SJCRH30 (cell line): ENCODE data around the gene TMEM44. TPM values are rescaled to one million over a fixed set of nuclear protein-coding genes. Genes with fewer than 3 reads are reported as not detected.

Source experiments
- DNase-seq, 2 experiments: peaks; one replicate each; pipeline ENCODE4 v3.0.0-alpha.2; 2015 to 2020
- H3K27ac ChIP-seq: fragments of 250-450 bp; sonication (Bioruptor Pico); 2 replicates; pipeline ENCODE4 v1.5.1; 2020; ENCODE audit warnings: mild to moderate bottlenecking, moderate library complexity
- H3K27me3 ChIP-seq: fragments of 250-450 bp; sonication (Bioruptor Pico); 2 replicates; pipeline ENCODE4 v1.5.1; 2020; ENCODE audit warnings: mild to moderate bottlenecking, moderate library complexity
- H3K36me3 ChIP-seq: fragments of 250-450 bp; sonication (Bioruptor Pico); 2 replicates; pipeline ENCODE4 v1.5.1; 2020; ENCODE audit warnings: mild to moderate bottlenecking, moderate library complexity
- H3K4me1 ChIP-seq: fragments of 250-450 bp; sonication (Bioruptor Pico); 2 replicates; pipeline ENCODE4 v1.5.1; 2020; ENCODE audit warnings: mild to moderate bottlenecking, moderate library complexity
- H3K4me3 ChIP-seq: fragments of 250-450 bp; sonication (Bioruptor Pico); 2 replicates; pipeline ENCODE4 v1.5.1; 2020; ENCODE audit warnings: mild to moderate bottlenecking, moderate library complexity
- H3K9me3 ChIP-seq: fragments of 250-450 bp; sonication (Bioruptor Pico); replicated peaks from 2 replicates; pipeline ENCODE4 v1.5.1; 2020; ENCODE audit warnings: mild to moderate bottlenecking, moderate library complexity
- total RNA-seq: library from RNA; depleted of rRNA; stranded (reverse); fragments of >200 nt; shearing (Covaris generic); gene quantifications from 2 replicates; pipeline ENCODE4 v1.2.3, GENCODE V29; 2014

TMEM44 gene
- total RNA-seq, 1 experiment from 2014 or later = 9.4 TPM

- H3K4me1 ChIP-seq = peaks cover 48% of the 10 kb centered on the region
- no peaks in the 10 kb centered on the region for H3K9me3 ChIP-seq
- H3K4me3 ChIP-seq = peak overlapping the region; percentile 38
- no peaks in the 10 kb centered on the region for H3K36me3 ChIP-seq
- H3K27ac ChIP-seq = peak overlapping the region; percentile 93
- H3K27me3 ChIP-seq = no peaks in the 10 kb centered on the region
- peak; percentile 79 to 81 for DNase-seq
Observed at GRCh38 chr3:194572143-194572789, 61.0 kb downstream of the TMEM44 start.

- Histone ChIP-seq H3K27me3 (no peaks in the 10 kb centered on the region), H3K27ac (peak overlapping the region; percentile 93), H3K9me3 (no peaks in the 10 kb centered on the region), H3K36me3 (no peaks in the 10 kb centered on the region), H3K4me3 (peak overlapping the region; percentile 38), H3K4me1 (peaks cover 48% of the 10 kb centered on the region)
- peak in 1 of 2 experiments; percentile 29 for DNase-seq
Observed at GRCh38 chr3:194571491-194572142, 61.6 kb downstream of the TMEM44 start.

- Histone ChIP-seq H3K4me3 (no peak overlapping the region), H3K9me3 (no peaks in the 10 kb centered on the region), H3K27ac (peak overlapping the region; percentile 93), H3K4me1 (peaks cover 46% of the 10 kb centered on the region), H3K36me3 (no peaks in the 10 kb centered on the region), H3K27me3 (no peaks in the 10 kb centered on the region)
- no peak for DNase-seq
Observed at GRCh38 chr3:194570898-194571297, 62.3 kb downstream of the TMEM44 start.

GRCh38 chr3:194570235-194570634, 63.0 kb downstream of the TMEM44 start:
- H3K27me3 ChIP-seq = no peaks in the 10 kb centered on the region
- no peak for DNase-seq
- no peaks in the 10 kb centered on the region for H3K36me3 ChIP-seq
- no peaks in the 10 kb centered on the region for H3K9me3 ChIP-seq
- peaks cover 43% of the 10 kb centered on the region for H3K4me1 ChIP-seq
- no peak overlapping the region for H3K27ac ChIP-seq
- H3K4me3 ChIP-seq = no peak overlapping the region

GRCh38 chr3:194569252-194569651, 64.0 kb downstream of the TMEM44 start:
- DNase-seq = no peak
- Histone ChIP-seq H3K4me3 (no peak overlapping the region), H3K9me3 (no peaks in the 10 kb centered on the region), H3K36me3 (no peaks in the 10 kb centered on the region), H3K27ac (no peak overlapping the region), H3K4me1 (peaks cover 36% of the 10 kb centered on the region), H3K27me3 (no peaks in the 10 kb centered on the region)

GRCh38 chr3:194565597-194566190, 67.5 kb downstream of the TMEM44 start:
- DNase-seq = no peak
- Histone ChIP-seq H3K4me3 (no peak overlapping the region), H3K27ac (no peak overlapping the region), H3K36me3 (no peaks in the 10 kb centered on the region), H3K27me3 (no peaks in the 10 kb centered on the region), H3K9me3 (no peaks in the 10 kb centered on the region), H3K4me1 (peaks cover 7% of the 10 kb centered on the region; the same call in 1 of the 2 replicates)

GRCh38 chr3:194562986-194563385, 70.2 kb downstream of the TMEM44 start:
- no peak overlapping the region for H3K4me3 ChIP-seq
- no peak overlapping the region for H3K27ac ChIP-seq
- H3K36me3 ChIP-seq = no peaks in the 10 kb centered on the region
- 0 out of 2 replicates have a peak, but pooled peaks cover 4% of the 10 kb centered on the region for H3K4me1 ChIP-seq
- H3K9me3 ChIP-seq = no peaks in the 10 kb centered on the region
- DNase-seq = no peak
- no peaks in the 10 kb centered on the region for H3K27me3 ChIP-seq

GRCh38 chr3:194561306-194561974, 71.8 kb downstream of the TMEM44 start:
- no peak overlapping the region for H3K4me3 ChIP-seq
- peaks cover 5% of the 10 kb centered on the region; the same call in 1 of the 2 replicates for H3K4me1 ChIP-seq
- no peaks in the 10 kb centered on the region for H3K36me3 ChIP-seq
- no peaks in the 10 kb centered on the region for H3K27me3 ChIP-seq
- DNase-seq = no peak
- H3K27ac ChIP-seq = no peak overlapping the region
- no peaks in the 10 kb centered on the region for H3K9me3 ChIP-seq

- Histone ChIP-seq H3K4me1 (peaks cover 11% of the 10 kb centered on the region), H3K36me3 (no peaks in the 10 kb centered on the region), H3K4me3 (no peak overlapping the region), H3K27ac (no peak overlapping the region), H3K9me3 (no peaks in the 10 kb centered on the region), H3K27me3 (no peaks in the 10 kb centered on the region)
- no peak for DNase-seq
Observed at GRCh38 chr3:194560047-194560446, 73.2 kb downstream of the TMEM44 start.

- Histone ChIP-seq H3K27me3 (no peaks in the 10 kb centered on the region), H3K4me1 (peaks cover 11% of the 10 kb centered on the region), H3K36me3 (no peaks in the 10 kb centered on the region), H3K4me3 (no peak overlapping the region), H3K27ac (no peak overlapping the region), H3K9me3 (no peaks in the 10 kb centered on the region)
- DNase-seq = no peak
Observed at GRCh38 chr3:194559530-194559929, 73.7 kb downstream of the TMEM44 start.

- Histone ChIP-seq H3K27ac (peak overlapping the region; percentile 22; the same call in 1 of the 2 replicates), H3K4me3 (peak overlapping the region; percentile 47), H3K36me3 (no peaks in the 10 kb centered on the region), H3K9me3 (no peaks in the 10 kb centered on the region), H3K27me3 (no peaks in the 10 kb centered on the region), H3K4me1 (peaks cover 11% of the 10 kb centered on the region)
- DNase-seq = peak in 1 of 2 experiments; percentile 32
Observed at GRCh38 chr3:194556086-194557056, 76.8 kb downstream of the TMEM44 start.

GRCh38 chr3:194555175-194556062, 77.8 kb downstream of the TMEM44 start:
- Histone ChIP-seq H3K27me3 (no peaks in the 10 kb centered on the region), H3K9me3 (no peaks in the 10 kb centered on the region), H3K4me1 (peaks cover 16% of the 10 kb centered on the region), H3K4me3 (no peak overlapping the region), H3K27ac (no peak overlapping the region), H3K36me3 (no peaks in the 10 kb centered on the region)
- no peak for DNase-seq

- H3K4me1 ChIP-seq = peaks cover 20% of the 10 kb centered on the region
- H3K4me3 ChIP-seq = no peak overlapping the region
- H3K36me3 ChIP-seq = no peaks in the 10 kb centered on the region
- no peaks in the 10 kb centered on the region for H3K9me3 ChIP-seq
- DNase-seq = no peak
- no peaks in the 10 kb centered on the region for H3K27me3 ChIP-seq
- no peak overlapping the region for H3K27ac ChIP-seq
Observed at GRCh38 chr3:194554473-194555123, 78.6 kb downstream of the TMEM44 start.
